ENCODE data around the gene PEX11G.

The PEX11G gene

GRCh38 chr19:7488736-7489353, at the start of gene PEX11G:
Gene PEX11G, minus strand, starts transcription at chr19:7489035. Its CDS starts 25 bp downstream, at chr19:7489010.
- peak; percentile 86 to 88 for DNase-seq (ENCODE audit: low read depth in 1 of 2, low spot score in 1 of 2)

GRCh38 chr19:7535998-7536695, 47.3 kb upstream of the PEX11G start:
- DNase-seq (ENCODE audit: low read depth in 1 of 2, low spot score in 1 of 2): no peak

- peak; percentile 85 to 88 for DNase-seq (ENCODE audit: low read depth in 1 of 2, low spot score in 1 of 2)
Observed at GRCh38 chr19:7535047-7535997, 46.5 kb upstream of the PEX11G start, which contains the start of gene PNPLA6. Gene PNPLA6, plus strand, starts transcription at chr19:7535717. Its CDS starts 72 bp downstream, at chr19:7535789.

- no peak for DNase-seq (ENCODE audit: low read depth in 1 of 2, low spot score in 1 of 2)
Observed at GRCh38 chr19:7534531-7535046, 45.8 kb upstream of the PEX11G start.

GRCh38 chr19:7533925-7534480, 45.2 kb upstream of the PEX11G start:
- peak; percentile 66 to 77 for DNase-seq (ENCODE audit: low read depth in 1 of 2, low spot score in 1 of 2)

- no peak for DNase-seq (ENCODE audit: low read depth in 1 of 2, low spot score in 1 of 2)
Observed at GRCh38 chr19:7533281-7533885, 44.5 kb upstream of the PEX11G start.

GRCh38 chr19:7529610-7530490, 41.0 kb upstream of the PEX11G start:
- no peak for DNase-seq (ENCODE audit: low read depth in 1 of 2, low spot score in 1 of 2)

GRCh38 chr19:7529246-7529600, 40.4 kb upstream of the PEX11G start:
- DNase-seq (ENCODE audit: low read depth in 1 of 2, low spot score in 1 of 2): no peak

- no peak for DNase-seq (ENCODE audit: low read depth in 1 of 2, low spot score in 1 of 2)
Observed at GRCh38 chr19:7528522-7529245, 39.8 kb upstream of the PEX11G start.

GRCh38 chr19:7528192-7528519, 39.3 kb upstream of the PEX11G start:
- no peak for DNase-seq (ENCODE audit: low read depth in 1 of 2, low spot score in 1 of 2)

GRCh38 chr19:7527516-7528191, 38.8 kb upstream of the PEX11G start:
- DNase-seq (ENCODE audit: low read depth in 1 of 2, low spot score in 1 of 2): no peak

- DNase-seq (ENCODE audit: low read depth in 1 of 2, low spot score in 1 of 2): no peak
Observed at GRCh38 chr19:7526059-7526929, 37.5 kb upstream of the PEX11G start.

GRCh38 chr19:7524992-7525739, 36.3 kb upstream of the PEX11G start:
- no peak for DNase-seq (ENCODE audit: low read depth in 1 of 2, low spot score in 1 of 2)

- DNase-seq (ENCODE audit: low read depth in 1 of 2, low spot score in 1 of 2): no peak
Observed at GRCh38 chr19:7524523-7524922, 35.7 kb upstream of the PEX11G start.

- DNase-seq (ENCODE audit: low read depth in 1 of 2, low spot score in 1 of 2): no peak
Observed at GRCh38 chr19:7522923-7523667, 34.3 kb upstream of the PEX11G start.
